Activated T-cell treated with anti-CD3 and anti-CD28 coated beads for 4 hours (primary cell): ENCODE results near the gene CHAC1.
"Not testable (repeated sequence)": the region's sequence is repeated elsewhere in the genome, so short reads cannot be mapped to it uniquely, and the experiment has no call there.

ENCODE experiments used
- DNase-seq: peaks from one replicate; pipeline ENCODE4 v3.0.0-alpha.2; 2020

Gene CHAC1

DNA sequence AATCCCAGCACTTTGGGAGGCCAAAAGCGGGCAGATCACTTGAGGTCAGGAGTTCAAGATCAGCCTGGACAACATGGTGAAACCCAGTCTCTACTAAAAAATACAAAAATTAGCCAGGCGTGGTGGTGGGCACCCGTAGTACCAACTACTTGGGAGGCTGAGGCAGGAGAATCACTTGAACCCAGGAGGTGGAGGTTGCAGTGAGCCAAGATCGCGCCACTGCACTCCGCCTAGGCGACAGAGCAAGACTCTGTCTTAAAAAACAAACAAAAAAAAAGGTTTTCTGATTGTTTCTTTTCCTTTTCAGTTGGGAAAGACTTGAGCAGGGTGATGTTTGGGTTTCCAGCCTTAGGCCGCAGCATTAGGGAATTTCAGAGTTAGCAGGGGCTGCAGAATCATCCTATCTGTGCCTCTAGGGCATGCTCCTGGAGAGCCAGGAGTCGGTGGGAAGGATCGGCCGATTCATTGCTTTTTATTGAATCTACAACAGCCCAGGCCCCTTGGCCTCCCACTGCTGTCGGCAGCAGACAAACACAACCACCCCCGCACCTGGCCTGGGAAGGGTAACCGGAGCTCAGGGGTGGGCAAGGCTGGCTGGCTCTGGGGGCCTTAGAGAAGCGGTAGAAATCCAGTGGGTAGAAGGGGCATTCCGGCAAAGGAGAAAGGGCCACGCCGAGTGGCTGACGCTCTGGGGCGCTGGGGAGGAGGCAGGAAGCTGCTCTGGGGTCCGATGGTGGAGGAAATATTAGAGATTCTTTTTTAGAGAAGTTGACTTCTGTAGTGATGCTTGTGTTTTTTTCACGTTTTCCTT, 6.3 kb downstream of the CHAC1 start:
- no peak for DNase-seq

DNA sequence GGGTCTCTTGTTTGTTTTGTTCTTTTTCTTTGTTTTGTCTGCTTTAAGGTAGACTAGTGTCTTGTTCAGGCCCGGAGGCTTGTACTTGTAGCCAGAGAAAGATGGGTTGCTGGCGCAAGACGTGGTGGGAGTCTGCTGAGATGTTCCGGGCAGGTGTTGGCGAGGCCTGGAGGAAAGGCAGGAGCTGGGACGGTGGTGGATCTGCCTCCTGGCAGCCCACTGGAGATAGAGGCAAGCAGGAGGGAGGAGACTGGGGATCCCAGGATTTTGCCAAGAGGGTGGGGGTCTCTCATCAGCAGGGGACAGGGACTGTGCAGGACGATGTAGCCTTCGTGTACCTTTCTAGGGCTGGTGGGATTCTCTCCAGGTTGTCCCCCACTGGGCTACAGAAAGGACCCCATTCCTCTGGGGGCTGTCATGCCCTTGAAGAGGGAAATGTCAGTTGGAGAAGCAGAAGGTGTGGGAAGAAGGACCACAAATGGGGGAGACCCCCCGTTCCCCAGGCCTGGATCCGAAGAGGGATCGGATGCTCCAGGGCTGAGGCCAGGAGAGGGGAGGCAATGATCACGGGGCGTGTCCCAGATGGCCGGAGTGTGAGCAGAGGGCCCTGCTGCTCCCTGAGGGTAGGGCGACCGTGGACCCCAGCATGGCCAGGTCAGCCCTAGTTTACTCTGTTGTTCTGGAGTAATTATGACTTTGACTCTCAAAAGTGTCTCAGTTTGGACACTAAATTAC, 7.0 kb downstream of the CHAC1 start:
- no peak for DNase-seq

DNA sequence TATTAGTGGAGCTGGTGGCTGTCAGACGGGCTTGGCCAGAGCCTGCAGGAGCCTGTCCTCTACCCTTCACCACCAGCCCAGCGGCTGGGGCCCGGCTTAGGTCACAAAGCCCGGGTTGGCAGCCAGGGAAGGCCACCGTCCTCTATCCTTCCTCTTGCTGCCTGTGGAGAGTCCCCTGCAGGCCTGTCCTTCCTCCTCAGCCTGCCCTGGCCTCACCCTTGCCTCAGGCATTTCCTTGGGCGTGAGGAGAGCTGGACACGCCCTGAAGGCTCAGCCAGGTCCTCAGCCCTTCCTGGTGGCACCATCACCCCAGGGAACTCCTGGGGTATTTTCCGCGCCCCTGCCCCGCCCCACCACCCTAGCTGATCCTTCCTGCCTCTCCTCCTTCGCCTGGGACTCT, 7.7 kb downstream of the CHAC1 start:
- DNase-seq = no peak

DNA sequence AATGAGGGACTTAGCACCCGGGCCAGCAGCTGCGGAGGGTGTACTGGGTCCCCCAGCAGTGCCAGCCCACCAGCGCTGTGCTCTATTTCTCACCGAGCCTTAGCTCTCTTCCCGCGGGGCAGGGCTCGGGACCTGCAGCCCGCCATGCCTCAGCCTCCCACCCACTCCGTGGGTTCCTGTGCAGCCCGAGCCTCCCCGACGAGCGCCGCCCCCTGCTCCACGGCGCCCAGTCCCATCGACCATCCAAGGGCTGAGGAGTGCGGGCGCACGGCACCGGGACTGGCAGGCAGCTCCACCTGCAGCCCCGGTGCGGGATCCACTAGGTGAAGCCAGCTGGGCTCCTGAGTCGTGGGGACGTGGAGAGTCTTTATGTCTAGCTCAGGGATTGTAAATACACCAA, 8.5 kb downstream of the CHAC1 start:
- not testable (repeated sequence) for DNase-seq

DNA sequence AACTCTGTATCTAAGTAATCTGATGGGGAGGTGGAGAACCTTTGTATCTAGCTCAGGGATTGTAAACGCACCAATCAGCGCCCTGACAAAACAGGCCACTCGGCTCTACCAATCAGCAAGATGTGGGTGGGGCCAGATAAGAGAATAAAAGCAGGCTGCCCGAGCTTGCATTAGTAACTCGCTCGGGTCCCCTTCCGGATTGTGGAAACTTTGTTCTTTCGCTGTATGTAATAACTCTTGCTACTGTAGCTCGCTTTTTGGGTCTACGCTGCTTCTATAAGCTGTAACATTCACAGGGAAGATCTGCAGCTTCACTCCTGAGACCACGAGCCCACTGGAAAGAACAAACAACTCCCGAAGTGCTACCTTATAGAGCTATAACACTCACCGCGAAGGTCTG, 9.0 kb downstream of the CHAC1 start:
- DNase-seq = not testable (repeated sequence)

DNA sequence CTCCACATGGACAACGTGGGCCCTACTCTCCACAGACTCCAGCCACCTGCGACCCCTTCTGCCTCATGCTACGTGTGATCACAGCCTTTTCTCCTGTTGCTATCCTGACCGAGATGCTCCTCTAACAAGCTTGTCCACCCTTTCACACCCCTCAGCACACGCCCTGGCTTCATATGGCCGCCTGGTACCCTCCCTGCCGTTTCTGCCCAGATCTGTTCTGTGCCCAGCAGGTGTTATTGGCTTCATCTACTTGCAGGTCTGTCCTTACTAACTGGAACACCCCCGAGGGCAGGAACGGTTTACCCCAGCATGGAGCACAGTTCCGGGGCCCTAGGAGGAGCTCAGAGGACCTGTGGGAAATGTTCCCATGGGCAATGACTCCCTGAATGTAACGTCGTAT, 9.9 kb downstream of the CHAC1 start:
- no peak for DNase-seq

DNA sequence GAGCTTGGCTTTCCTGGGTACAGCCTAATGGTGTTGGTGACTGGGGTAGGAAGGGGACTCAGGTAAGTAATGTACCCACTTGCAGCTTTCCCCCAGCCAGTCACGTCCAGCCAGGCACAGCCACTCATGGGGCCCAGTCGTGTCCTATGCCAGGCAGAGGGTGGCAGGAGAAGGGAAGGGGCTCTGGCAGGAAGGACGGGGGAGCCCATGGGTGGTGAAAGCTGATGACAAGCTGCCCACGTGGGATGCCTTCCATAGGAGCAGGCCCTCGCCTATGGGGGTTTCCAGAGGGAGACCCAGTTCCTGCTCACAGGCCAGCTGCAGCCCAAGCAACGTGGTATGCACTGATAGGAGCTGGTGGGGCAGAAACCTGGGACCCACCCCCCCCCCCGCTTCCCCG, 10.7 kb downstream of the CHAC1 start:
- DNase-seq = no peak

DNA sequence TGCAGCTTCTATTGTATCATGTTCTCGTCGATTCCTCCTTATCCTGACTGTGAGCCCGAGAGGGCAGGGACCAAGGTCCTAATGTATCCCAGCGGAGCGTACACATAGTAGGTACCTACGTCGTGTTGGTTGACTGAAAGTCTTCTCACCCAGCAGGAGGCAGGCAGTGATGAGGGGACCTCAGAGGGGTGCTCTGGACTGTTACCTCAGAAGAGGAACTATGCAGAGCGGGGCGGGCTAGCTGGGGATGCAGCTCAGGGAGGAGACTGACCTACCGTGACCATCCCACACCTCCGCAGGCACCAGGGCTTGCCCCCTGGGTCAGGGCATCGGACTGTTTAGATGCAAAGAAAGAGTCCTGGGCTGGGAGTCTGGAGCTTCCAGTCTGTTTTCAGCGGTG, 11.4 kb downstream of the CHAC1 start:
- DNase-seq = no peak

DNA sequence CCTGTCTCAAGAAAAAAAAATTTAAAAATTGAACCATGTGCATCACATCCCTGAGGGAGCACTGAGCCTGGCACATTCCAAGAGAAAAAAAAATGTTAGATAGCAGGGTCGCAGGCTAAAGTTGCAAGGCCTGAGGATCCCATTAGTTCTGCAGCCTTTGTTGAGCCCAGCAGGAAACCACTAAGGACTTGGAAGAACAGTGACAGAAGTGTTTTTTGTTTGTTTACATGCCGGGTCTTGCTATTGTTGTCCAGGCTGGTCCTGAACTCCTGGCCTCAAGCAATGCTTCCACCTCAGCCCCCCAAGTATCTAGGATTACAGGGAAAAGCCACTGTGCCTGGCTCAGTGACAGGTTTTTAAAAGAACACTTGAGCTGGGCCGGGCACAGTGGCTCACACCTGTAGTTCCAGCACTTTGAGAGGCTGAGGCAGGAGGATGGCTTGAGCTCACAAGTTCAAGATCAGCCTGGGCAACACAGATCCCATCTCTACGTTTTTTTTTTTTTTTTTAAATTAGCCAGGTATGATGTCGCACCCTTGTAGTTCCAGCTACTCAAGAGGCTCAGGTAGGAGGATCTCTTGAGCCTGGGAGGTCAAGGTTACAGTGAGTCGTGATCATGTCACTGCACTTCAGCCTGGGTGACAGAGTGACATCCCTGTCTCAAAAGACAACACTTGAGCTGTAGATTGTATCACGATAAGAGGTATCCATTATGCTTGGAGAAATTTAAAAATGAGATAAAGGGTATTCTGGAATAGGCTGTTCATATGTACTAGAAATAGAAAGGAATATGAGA, 15.2 kb downstream of the CHAC1 start:
- no peak for DNase-seq

DNA sequence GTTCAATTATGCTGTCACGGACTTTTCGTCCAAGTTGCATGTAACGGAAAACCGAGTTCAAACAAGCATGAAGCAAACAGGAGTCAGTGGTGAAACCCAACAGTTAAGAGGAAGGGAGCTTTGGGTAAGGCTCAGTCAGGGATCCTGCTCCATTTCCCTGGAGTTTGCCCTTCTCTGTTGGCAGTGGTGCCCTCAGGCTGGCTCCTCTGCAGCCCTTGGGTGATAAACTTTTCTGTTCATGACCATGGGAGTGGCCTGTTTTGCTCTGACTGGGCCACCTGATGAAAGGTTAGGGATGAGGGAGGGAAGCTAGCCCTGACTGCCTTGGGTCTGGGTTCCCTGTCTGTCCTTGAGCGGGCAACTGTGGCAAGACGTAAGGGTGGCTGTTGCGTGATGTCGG, 16.1 kb downstream of the CHAC1 start:
- no peak for DNase-seq

DNA sequence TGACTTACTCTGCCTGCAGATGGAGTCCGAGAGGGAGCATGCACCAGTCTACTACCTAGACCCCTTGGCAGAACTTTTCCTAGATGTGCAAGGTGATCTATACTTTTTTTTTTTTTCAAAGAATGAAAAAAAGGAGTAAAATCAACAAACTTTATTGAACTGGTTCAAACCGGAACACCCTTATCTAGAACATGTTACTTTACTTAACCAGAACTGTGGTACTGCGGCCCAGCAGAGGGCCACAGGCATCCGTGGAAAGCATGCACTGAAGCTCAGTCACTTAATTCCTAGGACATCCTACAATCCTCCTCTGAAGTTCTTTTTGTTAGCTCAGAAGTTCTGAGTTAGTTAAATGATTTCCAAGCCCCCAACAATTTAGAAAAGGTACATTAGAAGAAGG, 21.6 kb downstream of the CHAC1 start:
- DNase-seq = no peak

DNA sequence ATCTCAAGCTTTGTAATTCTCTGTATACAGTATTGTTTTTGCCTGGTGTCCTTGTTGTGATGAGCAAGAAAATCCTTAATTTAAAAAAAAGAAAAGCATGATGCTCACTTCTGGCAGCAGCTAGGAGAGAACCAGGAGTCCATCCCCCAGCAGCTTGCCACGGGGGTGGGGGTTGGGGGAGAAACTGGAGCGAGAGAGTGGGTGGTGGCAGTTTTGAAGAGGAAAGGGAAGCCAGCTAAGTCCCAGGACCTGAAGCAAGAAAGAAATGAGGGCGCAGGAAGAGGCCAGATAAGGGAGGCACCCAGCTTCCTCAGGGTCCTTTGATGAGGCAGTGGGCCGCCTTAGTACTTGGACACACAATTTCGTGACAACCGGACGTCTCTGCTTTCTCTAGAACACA, 23.5 kb downstream of the CHAC1 start:
- DNase-seq = no peak

DNA sequence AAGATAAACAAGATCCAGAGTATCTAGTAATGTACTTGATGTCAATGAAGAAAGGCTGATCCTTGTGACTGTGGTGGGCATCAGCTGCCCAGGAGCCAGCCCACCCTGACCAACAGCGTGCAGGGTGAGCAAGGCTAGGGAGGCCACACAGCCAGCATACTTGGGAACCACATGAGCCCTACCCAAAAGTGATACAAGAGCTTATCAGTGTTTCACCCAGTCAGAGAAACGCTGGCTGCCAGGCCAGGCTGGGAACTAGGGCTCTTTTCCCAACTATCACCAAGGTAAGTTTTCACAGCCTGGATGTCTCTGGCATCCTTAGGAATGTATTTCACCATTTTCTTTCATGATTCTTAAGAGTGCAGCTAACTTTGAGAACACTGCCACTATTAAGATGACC, 24.9 kb downstream of the CHAC1 start:
- DNase-seq = no peak

DNA sequence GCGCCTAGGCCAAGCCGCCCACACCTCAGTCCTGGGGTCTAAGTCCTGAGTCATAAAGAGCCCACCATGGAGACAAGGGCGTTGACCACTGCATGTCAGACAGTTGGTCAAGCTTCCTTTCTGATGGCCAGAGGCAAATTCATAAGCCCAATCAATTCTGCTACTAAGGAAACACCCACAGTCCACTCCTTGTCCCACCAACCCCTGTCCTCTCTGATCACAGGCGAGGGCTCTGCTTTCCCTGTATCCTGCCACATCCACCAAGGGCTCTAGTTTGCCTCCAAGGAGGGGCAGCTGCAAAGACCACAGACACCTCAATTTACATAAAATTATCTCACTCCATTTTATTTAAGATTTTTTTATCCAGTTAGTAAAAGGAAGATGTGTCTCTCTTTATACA, 25.3 kb downstream of the CHAC1 start:
- no peak for DNase-seq

DNA sequence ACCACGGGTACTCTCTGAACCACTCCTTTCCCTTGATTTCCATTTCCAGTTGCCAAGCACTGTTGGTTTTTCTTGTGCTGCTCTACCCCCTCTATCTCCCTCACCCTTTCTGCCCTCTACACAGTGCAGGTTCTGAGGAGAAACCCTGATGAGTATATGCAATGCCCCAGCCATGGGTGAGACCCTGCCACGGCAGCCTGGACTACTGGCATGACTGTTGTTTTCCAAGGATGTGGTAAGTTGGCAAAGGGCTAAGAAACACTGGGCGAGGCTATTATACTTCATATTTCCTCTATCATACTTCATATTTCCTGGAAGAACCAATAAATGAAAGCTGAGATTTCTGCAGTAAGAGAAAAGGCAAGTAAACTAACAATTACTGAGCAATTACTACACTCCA, 27.9 kb downstream of the CHAC1 start:
- DNase-seq = no peak

DNA sequence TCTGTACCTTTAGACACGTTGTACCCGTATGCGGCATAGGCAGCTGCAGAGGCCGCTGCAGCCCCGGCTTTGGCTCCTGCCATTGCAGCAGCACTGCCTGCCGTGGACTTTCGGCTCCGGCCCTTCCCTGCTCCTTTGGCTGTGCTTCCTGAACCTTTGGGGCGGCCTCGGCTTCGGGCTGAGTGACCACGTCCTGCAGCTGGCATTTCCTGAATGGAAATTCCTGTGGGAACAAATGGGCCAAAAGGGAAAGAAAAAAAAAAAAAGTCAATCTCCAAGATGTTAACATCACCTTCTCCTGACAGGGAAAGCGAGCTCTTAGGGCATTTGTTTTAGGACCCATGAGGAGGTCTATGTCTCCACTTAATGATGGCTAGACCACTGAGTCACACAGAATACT, 29.6 kb downstream of the CHAC1 start:
- no peak for DNase-seq

DNA sequence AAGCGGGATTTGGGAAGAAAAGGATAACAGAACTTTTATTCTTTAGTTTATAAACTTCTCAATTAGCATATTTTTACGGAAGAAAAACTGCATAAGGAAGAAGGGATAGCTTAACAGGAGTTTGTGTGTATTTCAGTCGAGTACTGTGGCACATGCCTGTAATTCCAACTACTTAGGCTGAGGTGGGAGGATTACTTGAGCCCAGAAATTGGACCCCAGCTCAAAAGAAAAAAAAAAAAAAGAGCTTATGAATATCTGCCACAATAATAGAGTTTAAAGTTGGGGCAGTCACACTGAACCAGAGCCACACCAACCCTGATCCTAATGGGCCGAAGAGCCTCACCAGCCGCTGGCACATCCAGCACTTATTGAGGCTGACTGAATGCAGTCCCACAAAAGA, 31.1 kb downstream of the CHAC1 start:
- DNase-seq = no peak

DNA sequence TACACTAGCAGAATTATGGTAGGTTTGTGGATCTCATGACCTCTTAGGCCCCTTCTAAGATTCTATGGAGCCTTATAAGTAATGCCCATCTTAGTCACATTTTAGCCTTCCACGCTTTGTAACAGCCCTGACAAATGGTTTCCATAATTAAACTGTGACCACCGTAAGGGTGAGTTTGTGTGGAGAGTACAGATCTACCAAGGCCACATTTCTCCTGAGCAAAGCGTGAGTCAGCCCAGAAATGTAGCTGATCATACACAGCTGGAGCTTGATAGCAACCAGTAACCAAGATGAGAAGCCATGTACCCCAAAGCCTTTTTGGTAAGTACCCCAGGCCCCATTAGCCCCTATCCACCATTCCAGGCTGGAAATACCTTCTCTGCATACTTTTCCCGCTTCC, 31.7 kb downstream of the CHAC1 start:
- DNase-seq = no peak

DNA sequence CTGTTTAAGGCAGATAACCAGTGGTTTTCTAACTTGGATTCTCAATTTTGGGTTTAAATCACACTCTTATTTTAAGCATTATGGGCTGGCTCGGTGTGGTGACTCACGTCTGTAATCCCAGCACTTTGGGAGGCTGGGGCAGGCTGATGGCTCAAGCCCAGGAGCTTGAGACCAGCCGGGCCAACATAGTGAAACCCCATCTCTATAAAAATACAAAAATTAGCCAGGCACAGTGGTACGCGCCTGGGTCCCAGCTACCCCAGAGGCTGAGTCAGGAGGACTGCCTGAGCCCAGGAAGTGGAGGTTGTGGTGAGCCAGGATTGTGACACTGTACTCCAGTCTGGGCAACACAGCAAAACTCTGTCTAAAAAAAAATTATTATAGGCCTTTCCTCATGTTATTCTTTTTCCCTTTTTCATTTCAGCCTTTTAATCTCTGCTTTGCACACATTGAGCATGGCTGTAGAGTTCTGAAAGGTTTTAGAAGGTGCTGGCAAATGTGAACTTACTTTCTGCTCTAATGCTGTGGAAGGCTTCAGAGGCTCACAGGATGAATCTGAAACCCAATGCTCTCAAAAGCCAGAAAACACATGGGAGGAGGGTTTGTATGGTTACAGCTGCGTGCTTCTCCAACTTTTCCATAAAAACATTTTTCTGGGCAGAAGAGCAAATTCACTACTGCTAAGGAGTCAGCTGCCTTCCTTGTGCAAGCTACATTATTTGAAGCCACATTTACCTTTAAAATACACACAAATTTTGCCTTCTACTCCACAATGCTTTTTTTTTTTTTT, 32.5 kb downstream of the CHAC1 start:
- no peak for DNase-seq

DNA sequence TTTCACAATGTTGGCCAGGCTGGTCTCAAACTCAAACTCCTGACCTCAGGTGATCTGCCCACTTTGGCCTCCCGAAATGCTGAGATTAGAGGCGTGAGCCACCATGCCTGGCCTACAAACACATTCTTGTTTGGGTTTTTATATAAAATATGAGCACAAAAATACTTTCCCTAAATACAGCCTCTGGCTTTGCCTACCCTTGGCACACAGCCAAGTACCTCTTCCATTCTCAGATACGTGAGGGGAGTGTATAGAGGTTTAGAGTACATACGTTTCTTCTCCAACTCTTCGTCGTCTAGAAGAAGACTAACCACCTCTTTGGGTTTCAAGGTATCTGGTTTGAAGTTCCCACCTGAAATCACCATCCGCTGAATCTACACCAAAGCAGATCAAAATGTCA, 33.5 kb downstream of the CHAC1 start:
- DNase-seq = no peak

DNA sequence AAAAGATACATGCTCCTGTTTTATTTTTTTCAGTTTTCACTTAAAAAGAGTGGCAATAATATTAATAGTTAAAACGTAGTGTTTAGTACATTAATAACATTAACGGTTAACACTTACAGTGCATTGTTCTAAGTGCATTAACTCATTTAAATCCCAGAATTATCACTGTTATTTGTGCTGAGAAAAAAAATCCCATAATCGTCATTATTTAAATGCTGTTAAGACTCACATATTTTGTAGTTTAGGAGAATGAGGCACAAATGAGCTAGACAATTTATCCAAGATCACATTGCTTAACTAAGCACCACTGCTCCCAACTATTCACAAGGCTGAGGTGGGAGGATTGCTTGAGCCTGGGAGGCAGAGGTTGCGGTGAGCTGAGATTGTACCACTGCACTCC, 34.9 kb downstream of the CHAC1 start:
- DNase-seq = no peak

DNA sequence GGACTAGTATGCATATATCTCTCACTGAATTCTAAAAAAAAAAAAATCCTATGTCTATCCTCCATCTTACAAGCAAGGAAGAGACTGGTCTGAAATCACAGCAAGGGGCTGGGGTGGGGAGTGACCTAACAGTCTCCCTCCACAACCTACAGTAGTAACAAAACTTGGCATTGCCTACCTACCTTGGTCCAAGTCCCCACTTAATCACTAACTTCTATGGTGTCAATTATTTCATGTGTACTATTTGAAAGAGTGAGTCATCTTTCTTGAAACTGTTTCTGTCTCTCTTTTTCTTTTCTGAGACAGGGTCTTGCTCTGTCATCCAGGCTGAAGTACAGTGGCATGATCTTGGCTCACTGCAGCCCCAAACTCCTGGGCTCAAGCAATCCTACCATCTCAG, 36.8 kb downstream of the CHAC1 start:
- DNase-seq = no peak

DNA sequence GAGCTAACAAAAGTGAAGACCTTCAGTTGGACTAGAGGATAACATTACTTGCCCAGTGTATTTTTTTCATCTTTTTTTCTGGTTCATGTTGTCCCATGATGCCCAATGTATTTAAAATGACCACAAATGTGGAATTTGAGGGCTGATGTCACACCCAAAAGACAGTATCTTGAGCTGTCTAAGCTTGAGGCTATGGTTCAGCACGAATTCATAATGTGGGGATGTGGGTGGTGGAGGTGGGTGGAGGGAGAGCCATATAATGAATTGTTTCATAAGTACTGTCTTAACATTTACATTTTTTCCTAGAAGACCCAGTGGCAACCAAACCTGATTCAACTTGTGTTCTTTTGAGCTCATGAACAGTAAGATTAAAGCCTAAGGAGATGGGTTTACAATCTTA, 37.5 kb downstream of the CHAC1 start:
- DNase-seq = no peak
